ENCODE measurements around the gene PAQR6. TPM values are rescaled to one million over a fixed set of nuclear protein-coding genes. Genes with fewer than 3 reads are reported as not detected.

Gene PAQR6
- total RNA-seq, 1 donor from 2014 or later = 12.0 TPM

- Mint-ChIP-seq H3K27ac (ENCODE audit: unreplicated experiment) (no peak overlapping the region), H3K36me3 (ENCODE audit: unreplicated experiment) (peaks cover 15% of the 10 kb centered on the region), H3K27me3 (ENCODE audit: unreplicated experiment) (no peaks in the 10 kb centered on the region), H3K4me3 (ENCODE audit: unreplicated experiment) (no peak overlapping the region), H3K9me3 (ENCODE audit: unreplicated experiment) (no peaks in the 10 kb centered on the region), H3K4me1 (ENCODE audit: unreplicated experiment) (peaks cover 11% of the 10 kb centered on the region)
- DNase-seq (ENCODE audit: extremely low spot score, unreplicated experiment) = no peak
- TF ChIP-seq CTCF (IDR thresholded peaks at IDR 0.05) = no peak
Measured at GRCh38 chr1:156228501-156228900, 19.4 kb downstream of the PAQR6 start.

GRCh38 chr1:156226782-156227181, 21.1 kb downstream of the PAQR6 start:
- TF ChIP-seq CTCF (IDR thresholded peaks at IDR 0.05) = no peak
- H3K4me1 Mint-ChIP-seq (ENCODE audit: unreplicated experiment) = peaks cover 9% of the 10 kb centered on the region
- peaks cover 24% of the 10 kb centered on the region for H3K36me3 Mint-ChIP-seq (ENCODE audit: unreplicated experiment)
- no peak overlapping the region for H3K27ac Mint-ChIP-seq (ENCODE audit: unreplicated experiment)
- no peak for DNase-seq (ENCODE audit: extremely low spot score, unreplicated experiment)
- no peaks in the 10 kb centered on the region for H3K9me3 Mint-ChIP-seq (ENCODE audit: unreplicated experiment)
- no peak overlapping the region for H3K4me3 Mint-ChIP-seq (ENCODE audit: unreplicated experiment)
- H3K27me3 Mint-ChIP-seq (ENCODE audit: unreplicated experiment) = no peaks in the 10 kb centered on the region

- no peak overlapping the region for H3K27ac Mint-ChIP-seq (ENCODE audit: unreplicated experiment)
- no peak for TF ChIP-seq CTCF (IDR thresholded peaks at IDR 0.05)
- H3K27me3 Mint-ChIP-seq (ENCODE audit: unreplicated experiment) = no peaks in the 10 kb centered on the region
- H3K36me3 Mint-ChIP-seq (ENCODE audit: unreplicated experiment) = peaks cover 31% of the 10 kb centered on the region
- H3K9me3 Mint-ChIP-seq (ENCODE audit: unreplicated experiment) = no peaks in the 10 kb centered on the region
- peaks cover 9% of the 10 kb centered on the region for H3K4me1 Mint-ChIP-seq (ENCODE audit: unreplicated experiment)
- no peak overlapping the region for H3K4me3 Mint-ChIP-seq (ENCODE audit: unreplicated experiment)
- no peak for DNase-seq (ENCODE audit: extremely low spot score, unreplicated experiment)
Measured at GRCh38 chr1:156226116-156226538, 21.7 kb downstream of the PAQR6 start.

GRCh38 chr1:156225677-156226014, 22.2 kb downstream of the PAQR6 start:
- Mint-ChIP-seq H3K4me3 (ENCODE audit: unreplicated experiment) (no peak overlapping the region), H3K27me3 (ENCODE audit: unreplicated experiment) (no peaks in the 10 kb centered on the region), H3K36me3 (ENCODE audit: unreplicated experiment) (peaks cover 34% of the 10 kb centered on the region), H3K4me1 (ENCODE audit: unreplicated experiment) (peaks cover 9% of the 10 kb centered on the region), H3K27ac (ENCODE audit: unreplicated experiment) (peak overlapping the region; percentile 80), H3K9me3 (ENCODE audit: unreplicated experiment) (no peaks in the 10 kb centered on the region)
- TF ChIP-seq CTCF (IDR thresholded peaks at IDR 0.05) = no peak
- no peak for DNase-seq (ENCODE audit: extremely low spot score, unreplicated experiment)

GRCh38 chr1:156221986-156222692, 25.7 kb downstream of the PAQR6 start:
- H3K4me3 Mint-ChIP-seq (ENCODE audit: unreplicated experiment) = no peak overlapping the region
- H3K36me3 Mint-ChIP-seq (ENCODE audit: unreplicated experiment) = peaks cover 32% of the 10 kb centered on the region
- no peaks in the 10 kb centered on the region for H3K27me3 Mint-ChIP-seq (ENCODE audit: unreplicated experiment)
- H3K27ac Mint-ChIP-seq (ENCODE audit: unreplicated experiment) = peak overlapping the region; percentile 28
- peaks cover 9% of the 10 kb centered on the region for H3K4me1 Mint-ChIP-seq (ENCODE audit: unreplicated experiment)
- no peaks in the 10 kb centered on the region for H3K9me3 Mint-ChIP-seq (ENCODE audit: unreplicated experiment)
- no peak for DNase-seq (ENCODE audit: extremely low spot score, unreplicated experiment)
- TF ChIP-seq CTCF (IDR thresholded peaks at IDR 0.05) = no peak
